GM12878 (cell line): ENCODE measurements around the gene LGMN. TPM values are rescaled to one million over a fixed set of nuclear protein-coding genes. Genes with fewer than 3 reads are reported as not detected.

Source experiments
- ATAC-seq: fragments of 200-7000 bp; cut with Tn5 transposase; 3 replicates; pipeline ENCODE4 v1.9.1; 2020; ENCODE audit warnings: mild to moderate bottlenecking, moderate library complexity
- BruUV-seq: library from RNA; stranded (reverse); fragments of 400-500 nt; replicated peaks from 2 replicates; lab custom pipeline; 2021; lab: Mats Ljungman, UMichigan
- CTCF ChIA-PET: fragments of 300-600 bp; sonication (Branson Sonifier 250); formaldehyde crosslinking; extraction: SDS; loops from one replicate; lab custom pipeline; 2021; ENCODE audit warnings: inconsistent platforms; lab: Yijun Ruan, JAX
- POLR2A ChIA-PET: fragments of 350-600 bp; formaldehyde crosslinking; extraction: SDS; loops from one replicate; lab custom pipeline; 2021; ENCODE audit warnings: inconsistent platforms; lab: Charles Lee
- RAD21 ChIA-PET: fragments of 300-600 bp; sonication (Branson Sonifier 250); formaldehyde crosslinking; loops from one replicate; lab custom pipeline; 2023; ENCODE audit warnings: antibody characterized with exemption; ENCODE audit not compliant: unreplicated experiment; lab: Charles Lee
- SMC1A ChIA-PET: fragments of 300-600 bp; sonication (Branson Sonifier 250); formaldehyde crosslinking; loops from one replicate; lab custom pipeline; 2023; ENCODE audit not compliant: unreplicated experiment, uncharacterized antibody; lab: Charles Lee
- DNase-seq: peaks from one replicate; pipeline ENCODE4 v3.0.0-alpha.2; 2011; ENCODE audit warnings: low read depth, low spot score
- FAIRE-seq: peaks from 3 replicates; lab custom pipeline; 2011; peaks lifted over from hg19 to GRCh38; lab: Jason Lieb, UNC
- H2AFZ ChIP-seq: 2 replicates; pipeline ENCODE4 v1.6.0; 2011; ENCODE audit warnings: low read depth, low read length, control low read depth; ENCODE audit not compliant: control insufficient read depth
- H3K27ac ChIP-seq: 2 replicates; pipeline ENCODE4 v1.5.1; 2011; ENCODE audit warnings: control low read depth; ENCODE audit not compliant: control insufficient read depth, insufficient read depth
- H3K27me3 ChIP-seq, 2 experiments: replicated peaks in 1 of 2; 2 replicates each; pipeline versions ENCODE4 v1.6.0 to v1.6.1; 2011; ENCODE audit warnings: low read length in 1 of 2; ENCODE audit not compliant: control insufficient read depth in 2 of 2, insufficient read depth in 2 of 2
- H3K36me3 ChIP-seq, 2 experiments: 2 replicates each; pipeline ENCODE4 v1.5.1; 2011; ENCODE audit warnings: low read length in 1 of 2; ENCODE audit not compliant: control insufficient read depth in 2 of 2, insufficient read depth in 2 of 2
- H3K4me1 ChIP-seq: 2 replicates; pipeline ENCODE4 v1.6.1; 2011; ENCODE audit warnings: mild to moderate bottlenecking, low read length, moderate library complexity, mixed read lengths; ENCODE audit not compliant: control insufficient read depth, insufficient read depth
- H3K4me2 ChIP-seq: 2 replicates; pipeline ENCODE4 v1.6.0; 2011; ENCODE audit warnings: control low read depth; ENCODE audit not compliant: control insufficient read depth, insufficient read depth
- H3K4me3 ChIP-seq: fragments of 200-600 bp; sonication (generic); 2 replicates; pipeline ENCODE4 v1.5.1; 2016
- H3K79me2 ChIP-seq: 2 replicates; pipeline ENCODE4 v1.6.0; 2011; ENCODE audit warnings: low read length; ENCODE audit not compliant: control insufficient read depth, insufficient read depth
- H3K9ac ChIP-seq: 2 replicates; pipeline ENCODE4 v1.8.0; 2011; ENCODE audit warnings: low read length, control low read depth, mixed read lengths; ENCODE audit not compliant: control insufficient read depth, insufficient read depth
- H3K9me3 ChIP-seq: replicated peaks from 3 replicates; pipeline ENCODE4 v1.5.1; 2011; ENCODE audit warnings: mild to moderate bottlenecking, low read length; ENCODE audit not compliant: control insufficient read depth, insufficient read depth
- H4K20me1 ChIP-seq: 2 replicates; pipeline ENCODE4 v1.6.0; 2011; ENCODE audit not compliant: control insufficient read depth, insufficient read depth
- HDGF ChIP-seq: fragments of 450-650 bp; IDR thresholded peaks from 2 replicates; pipeline ENCODE4 v1.6.1; 2016; ENCODE audit warnings: antibody characterized with exemption
- MTA3 ChIP-seq: IDR thresholded peaks from 2 replicates; pipeline ENCODE4 v1.6.1; 2012; ENCODE audit warnings: low read length, inconsistent platforms, borderline replicate concordance
- NR2F1 ChIP-seq: fragments of 450-650 bp; conservative IDR thresholded peaks from 2 replicates; pipeline ENCODE4 v1.6.1; 2017; ENCODE audit warnings: mild to moderate bottlenecking
- POLR2A ChIP-seq: IDR thresholded peaks from 2 replicates; pipeline ENCODE4 v1.6.1; 2011; ENCODE audit warnings: low read depth, mild to moderate bottlenecking, low read length
- RELB ChIP-seq: fragments of 450-650 bp; IDR thresholded peaks from 2 replicates; pipeline ENCODE4 v1.6.1; 2017; ENCODE audit warnings: low read depth, mild to moderate bottlenecking, moderate library complexity
- SPI1 ChIP-seq: IDR thresholded peaks from 2 replicates; pipeline ENCODE4 v1.6.1; 2011; ENCODE audit warnings: low read depth, mild to moderate bottlenecking, low read length, moderate library complexity, borderline replicate concordance; ENCODE audit not compliant: insufficient read depth
- WGBS: methylation state at CpG from one replicate; pipeline ENCODE4 v1.1.6; 2016; ENCODE audit warnings: low lambda C conversion rate; ENCODE audit not compliant: insufficient replicate concordance, insufficient coverage; ENCODE audit errors: missing lambda C conversion rate; 5-methylcytosine and 5-hydroxymethylcytosine counted together
- in situ Hi-C: fragments of 300-500 bp; cut with MboI; formaldehyde crosslinking; loops from 9 replicates; pipeline ENCODE4 v1.14.3; 2018; ENCODE audit warnings: mixed read lengths
- intact Hi-C: fragments of 100-400 bp; cut with micrococcal nuclease; formaldehyde crosslinking; loops from one replicate; pipeline ENCODE4 v1.14.2; 2022; ENCODE audit not compliant: unreplicated experiment
- polyA plus RNA-seq, 11 experiments: library from polyadenylated mRNA; depleted of rRNA in 4 of 11; unstranded in 6 of 11; stranded (reverse) in 5 of 11; fragments of >200 nt; fragmentation: Nextera tagmentation in 4 of 11; fragmentation: Illumina TruSeq in 1 of 11; extraction: Ambion mirVana in 4 of 11; extraction: Trizol in 1 of 11; gene quantifications; 1 replicate in 1 of 11; 2 replicates in 10 of 11; pipeline versions ENCODE4 v1.2.1 to v1.2.3, GENCODE V29; 2011 to 2016; ENCODE audit warnings: inconsistent platforms in 2 of 11, missing spikeins in 2 of 11, low read depth in 1 of 11
- total RNA-seq, 4 experiments: library from RNA; depleted of rRNA in 3 of 4; stranded (reverse); fragments of >200 nt in 3 of 4; fragmentation: Illumina TruSeq in 1 of 4; extraction: Trizol in 1 of 4; gene quantifications; 2 replicates each; pipeline versions ENCODE4 v1.2.1 to v1.2.3, GENCODE V29; 2013 to 2021

The LGMN gene
- total and polyA plus RNA-seq, 10 of the 15 experiments (the other 5 are each of a cell fraction or from before 2014, with no cell fraction given) = 0.71 to 192 (median 3.9) TPM

GRCh38 chr14:92726135-92726932, 22.1 kb downstream of the LGMN start (continued):
- TF ChIP-seq SPI1 (no peak), NR2F1 (no peak), MTA3 (no peak), RELB (no peak)

- H3K9me3 ChIP-seq = no peaks in the 10 kb centered on the region; the same call in 2 of the 3 replicates
- peaks cover 11% of the 10 kb centered on the region for H3K4me1 ChIP-seq
- peaks cover 0 to 8% of the 10 kb centered on the region in 2 experiments; a peak in 1 of 4 replicates for H3K36me3 ChIP-seq
- no peak overlapping the region for H2AFZ ChIP-seq
- ChIA-PET CTCF (interaction anchor here (0.6 to 1.7 kb wide), 4 partner anchors 9 to 636 kb away, joined by 3 to 6 read pairs (median 4); no protein-coding TSS in a partner anchor), POLR2A (no interaction called here), SMC1A (interaction anchor here (0.6 to 1.3 kb wide), 3 partner anchors 47 to 97 kb away, joined by 3 read pairs; no protein-coding TSS in a partner anchor), RAD21 (interaction anchor here (0.5 to 0.9 kb wide), 2 partner anchors 10 to 26 kb away, joined by 3 read pairs; no protein-coding TSS in a partner anchor)
- no peak overlapping the region for H3K4me3 ChIP-seq
- no peak overlapping the region for H3K4me2 ChIP-seq
- H3K79me2 ChIP-seq = no peaks in the 10 kb centered on the region
- in situ Hi-C loops = no loop called here
- ATAC-seq (no peak), FAIRE-seq (no peak), DNase-seq (no peak)
- TF ChIP-seq POLR2A (no peak), HDGF (no peak)
- H4K20me1 ChIP-seq = no peaks in the 10 kb centered on the region; the same call in 1 of the 2 replicates
- intact Hi-C loops = no loop called here
- no peak overlapping the region for H3K9ac ChIP-seq
- WGBS = 96% methylated on average over 14 of the region's 14 CpGs
- no peak overlapping the region for H3K27ac ChIP-seq
- no TSS peak for BruUV-seq
- no peaks in the 10 kb centered on the region for H3K27me3 ChIP-seq
Observed at GRCh38 chr14:92724516-92725340, 23.7 kb downstream of the LGMN start.
